ENCODE data around the gene EFCAB14. TPM values are rescaled to one million over a fixed set of nuclear protein-coding genes. Genes with fewer than 3 reads are reported as not detected.

EFCAB14 gene
- total and polyA plus RNA-seq, 2 experiments from 2014 or later = 23.3 to 49.0 TPM

DNA sequence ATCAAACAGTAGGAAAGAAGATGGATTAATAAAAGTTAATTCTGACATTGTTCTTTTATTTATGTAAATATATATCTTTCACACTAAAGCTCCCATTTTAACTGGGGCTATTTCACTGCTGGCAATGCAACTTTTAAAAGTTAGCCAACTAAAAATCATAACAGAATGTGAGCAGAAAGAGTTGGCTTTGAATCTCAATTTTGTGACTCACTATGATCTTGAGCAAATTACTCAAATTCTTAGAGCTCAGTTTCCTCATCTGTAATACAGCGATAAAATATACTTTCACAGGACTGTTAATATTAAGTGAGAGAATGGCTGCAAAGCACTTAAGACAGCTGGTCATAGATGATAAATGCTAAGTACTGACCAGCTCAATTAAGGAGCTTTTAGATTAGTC lies 10.8 kb downstream of the EFCAB14 start:
- peaks cover 55% of the 10 kb centered on the region for H3K36me3 Mint-ChIP-seq (ENCODE audit: low read depth)
- peaks cover 31% of the 10 kb centered on the region for H4K20me1 ChIP-seq (replicated peaks; ENCODE audit: insufficient read depth)
- peaks cover 12% of the 10 kb centered on the region for H3K79me2 ChIP-seq (replicated peaks; ENCODE audit: insufficient read depth)
- H3K4me3 ChIP-seq = no peak overlapping the region
- H2AFZ ChIP-seq = no peak overlapping the region
- no peak for ATAC-seq
- H3K4me2 ChIP-seq = no peak overlapping the region
- H3K27ac ChIP-seq (ENCODE audit: low read depth) = no peak overlapping the region
- H3K9me3 Mint-ChIP-seq = no peaks in the 10 kb centered on the region
- no peaks in the 10 kb centered on the region for H3F3A ChIP-seq (replicated peaks; ENCODE audit: low read depth)
- DNase-seq (ENCODE audit: low spot score) = no peak
- peaks cover 34% of the 10 kb centered on the region for H3K36me3 ChIP-seq (ENCODE audit: insufficient read depth)
- no peak overlapping the region for H3K4me3 Mint-ChIP-seq
- no peak for TF ChIP-seq CREB1 (CRISPR knock-in tag; IDR thresholded peaks at IDR 0.05; ENCODE audit: low read depth)
- TF ChIP-seq EZH2phosphoT487 (IDR thresholded peaks at IDR 0.05; ENCODE audit: unreplicated experiment) = no peak
- TF ChIP-seq, protein P1, sequence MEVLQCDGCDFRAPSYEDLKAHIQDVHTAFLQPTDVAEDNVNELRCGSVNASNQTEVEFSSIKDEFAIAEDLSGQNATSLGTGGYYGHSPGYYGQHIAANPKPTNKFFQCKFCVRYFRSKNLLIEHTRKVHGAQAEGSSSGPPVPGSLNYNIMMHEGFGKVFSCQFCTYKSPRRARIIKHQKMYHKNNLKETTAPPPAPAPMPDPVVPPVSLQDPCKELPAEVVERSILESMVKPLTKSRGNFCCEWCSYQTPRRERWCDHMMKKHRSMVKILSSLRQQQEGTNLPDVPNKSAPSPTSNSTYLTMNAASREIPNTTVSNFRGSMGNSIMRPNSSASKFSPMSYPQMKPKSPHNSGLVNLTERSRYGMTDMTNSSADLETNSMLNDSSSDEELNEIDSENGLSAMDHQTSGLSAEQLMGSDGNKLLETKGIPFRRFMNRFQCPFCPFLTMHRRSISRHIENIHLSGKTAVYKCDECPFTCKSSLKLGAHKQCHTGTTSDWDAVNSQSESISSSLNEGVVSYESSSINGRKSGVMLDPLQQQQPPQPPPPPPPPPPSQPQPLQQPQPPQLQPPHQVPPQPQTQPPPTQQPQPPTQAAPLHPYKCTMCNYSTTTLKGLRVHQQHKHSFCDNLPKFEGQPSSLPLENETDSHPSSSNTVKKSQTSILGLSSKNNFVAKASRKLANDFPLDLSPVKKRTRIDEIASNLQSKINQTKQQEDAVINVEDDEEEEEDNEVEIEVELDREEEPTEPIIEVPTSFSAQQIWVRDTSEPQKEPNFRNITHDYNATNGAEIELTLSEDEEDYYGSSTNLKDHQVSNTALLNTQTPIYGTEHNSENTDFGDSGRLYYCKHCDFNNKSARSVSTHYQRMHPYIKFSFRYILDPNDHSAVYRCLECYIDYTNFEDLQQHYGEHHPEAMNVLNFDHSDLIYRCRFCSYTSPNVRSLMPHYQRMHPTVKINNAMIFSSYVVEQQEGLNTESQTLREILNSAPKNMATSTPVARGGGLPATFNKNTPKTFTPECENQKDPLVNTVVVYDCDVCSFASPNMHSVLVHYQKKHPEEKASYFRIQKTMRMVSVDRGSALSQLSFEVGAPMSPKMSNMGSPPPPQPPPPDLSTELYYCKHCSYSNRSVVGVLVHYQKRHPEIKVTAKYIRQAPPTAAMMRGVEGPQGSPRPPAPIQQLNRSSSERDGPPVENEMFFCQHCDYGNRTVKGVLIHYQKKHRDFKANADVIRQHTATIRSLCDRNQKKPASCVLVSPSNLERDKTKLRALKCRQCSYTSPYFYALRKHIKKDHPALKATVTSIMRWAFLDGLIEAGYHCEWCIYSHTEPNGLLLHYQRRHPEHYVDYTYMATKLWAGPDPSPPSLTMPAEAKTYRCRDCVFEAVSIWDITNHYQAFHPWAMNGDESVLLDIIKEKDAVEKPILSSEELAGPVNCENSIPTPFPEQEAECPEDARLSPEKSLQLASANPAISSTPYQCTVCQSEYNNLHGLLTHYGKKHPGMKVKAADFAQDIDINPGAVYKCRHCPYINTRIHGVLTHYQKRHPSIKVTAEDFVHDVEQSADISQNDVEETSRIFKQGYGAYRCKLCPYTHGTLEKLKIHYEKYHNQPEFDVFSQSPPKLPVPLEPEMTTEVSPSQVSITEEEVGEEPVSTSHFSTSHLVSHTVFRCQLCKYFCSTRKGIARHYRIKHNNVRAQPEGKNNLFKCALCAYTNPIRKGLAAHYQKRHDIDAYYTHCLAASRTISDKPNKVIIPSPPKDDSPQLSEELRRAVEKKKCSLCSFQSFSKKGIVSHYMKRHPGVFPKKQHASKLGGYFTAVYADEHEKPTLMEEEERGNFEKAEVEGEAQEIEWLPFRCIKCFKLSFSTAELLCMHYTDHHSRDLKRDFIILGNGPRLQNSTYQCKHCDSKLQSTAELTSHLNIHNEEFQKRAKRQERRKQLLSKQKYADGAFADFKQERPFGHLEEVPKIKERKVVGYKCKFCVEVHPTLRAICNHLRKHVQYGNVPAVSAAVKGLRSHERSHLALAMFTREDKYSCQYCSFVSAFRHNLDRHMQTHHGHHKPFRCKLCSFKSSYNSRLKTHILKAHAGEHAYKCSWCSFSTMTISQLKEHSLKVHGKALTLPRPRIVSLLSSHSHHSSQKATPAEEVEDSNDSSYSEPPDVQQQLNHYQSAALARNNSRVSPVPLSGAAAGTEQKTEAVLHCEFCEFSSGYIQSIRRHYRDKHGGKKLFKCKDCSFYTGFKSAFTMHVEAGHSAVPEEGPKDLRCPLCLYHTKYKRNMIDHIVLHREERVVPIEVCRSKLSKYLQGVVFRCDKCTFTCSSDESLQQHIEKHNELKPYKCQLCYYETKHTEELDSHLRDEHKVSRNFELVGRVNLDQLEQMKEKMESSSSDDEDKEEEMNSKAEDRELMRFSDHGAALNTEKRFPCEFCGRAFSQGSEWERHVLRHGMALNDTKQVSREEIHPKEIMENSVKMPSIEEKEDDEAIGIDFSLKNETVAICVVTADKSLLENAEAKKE (CRISPR knock-in tag; IDR thresholded peaks at IDR 0.05) = no peak
- no peak for TF ChIP-seq ZNF114 (CRISPR knock-in tag; IDR thresholded peaks at IDR 0.05)
- no peak for TF ChIP-seq JUNB (IDR thresholded peaks at IDR 0.05; ENCODE audit: unreplicated experiment)
- TF ChIP-seq STAT1 (IDR thresholded peaks at IDR 0.05; ENCODE audit: unreplicated experiment) = no peak
- TF ChIP-seq, protein P2, sequence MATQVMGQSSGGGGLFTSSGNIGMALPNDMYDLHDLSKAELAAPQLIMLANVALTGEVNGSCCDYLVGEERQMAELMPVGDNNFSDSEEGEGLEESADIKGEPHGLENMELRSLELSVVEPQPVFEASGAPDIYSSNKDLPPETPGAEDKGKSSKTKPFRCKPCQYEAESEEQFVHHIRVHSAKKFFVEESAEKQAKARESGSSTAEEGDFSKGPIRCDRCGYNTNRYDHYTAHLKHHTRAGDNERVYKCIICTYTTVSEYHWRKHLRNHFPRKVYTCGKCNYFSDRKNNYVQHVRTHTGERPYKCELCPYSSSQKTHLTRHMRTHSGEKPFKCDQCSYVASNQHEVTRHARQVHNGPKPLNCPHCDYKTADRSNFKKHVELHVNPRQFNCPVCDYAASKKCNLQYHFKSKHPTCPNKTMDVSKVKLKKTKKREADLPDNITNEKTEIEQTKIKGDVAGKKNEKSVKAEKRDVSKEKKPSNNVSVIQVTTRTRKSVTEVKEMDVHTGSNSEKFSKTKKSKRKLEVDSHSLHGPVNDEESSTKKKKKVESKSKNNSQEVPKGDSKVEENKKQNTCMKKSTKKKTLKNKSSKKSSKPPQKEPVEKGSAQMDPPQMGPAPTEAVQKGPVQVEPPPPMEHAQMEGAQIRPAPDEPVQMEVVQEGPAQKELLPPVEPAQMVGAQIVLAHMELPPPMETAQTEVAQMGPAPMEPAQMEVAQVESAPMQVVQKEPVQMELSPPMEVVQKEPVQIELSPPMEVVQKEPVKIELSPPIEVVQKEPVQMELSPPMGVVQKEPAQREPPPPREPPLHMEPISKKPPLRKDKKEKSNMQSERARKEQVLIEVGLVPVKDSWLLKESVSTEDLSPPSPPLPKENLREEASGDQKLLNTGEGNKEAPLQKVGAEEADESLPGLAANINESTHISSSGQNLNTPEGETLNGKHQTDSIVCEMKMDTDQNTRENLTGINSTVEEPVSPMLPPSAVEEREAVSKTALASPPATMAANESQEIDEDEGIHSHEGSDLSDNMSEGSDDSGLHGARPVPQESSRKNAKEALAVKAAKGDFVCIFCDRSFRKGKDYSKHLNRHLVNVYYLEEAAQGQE (IDR thresholded peaks at IDR 0.05; ENCODE audit: unreplicated experiment) = no peak
- TF ChIP-seq, protein P3, sequence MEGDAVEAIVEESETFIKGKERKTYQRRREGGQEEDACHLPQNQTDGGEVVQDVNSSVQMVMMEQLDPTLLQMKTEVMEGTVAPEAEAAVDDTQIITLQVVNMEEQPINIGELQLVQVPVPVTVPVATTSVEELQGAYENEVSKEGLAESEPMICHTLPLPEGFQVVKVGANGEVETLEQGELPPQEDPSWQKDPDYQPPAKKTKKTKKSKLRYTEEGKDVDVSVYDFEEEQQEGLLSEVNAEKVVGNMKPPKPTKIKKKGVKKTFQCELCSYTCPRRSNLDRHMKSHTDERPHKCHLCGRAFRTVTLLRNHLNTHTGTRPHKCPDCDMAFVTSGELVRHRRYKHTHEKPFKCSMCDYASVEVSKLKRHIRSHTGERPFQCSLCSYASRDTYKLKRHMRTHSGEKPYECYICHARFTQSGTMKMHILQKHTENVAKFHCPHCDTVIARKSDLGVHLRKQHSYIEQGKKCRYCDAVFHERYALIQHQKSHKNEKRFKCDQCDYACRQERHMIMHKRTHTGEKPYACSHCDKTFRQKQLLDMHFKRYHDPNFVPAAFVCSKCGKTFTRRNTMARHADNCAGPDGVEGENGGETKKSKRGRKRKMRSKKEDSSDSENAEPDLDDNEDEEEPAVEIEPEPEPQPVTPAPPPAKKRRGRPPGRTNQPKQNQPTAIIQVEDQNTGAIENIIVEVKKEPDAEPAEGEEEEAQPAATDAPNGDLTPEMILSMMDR (conservative IDR thresholded peaks at IDR 0.05; ENCODE audit: low read depth in 2 of 2) = no peak
- H3K27me3 Mint-ChIP-seq (ENCODE audit: insufficient read depth, low read depth, poor library complexity) = no peaks in the 10 kb centered on the region
- no peaks in the 10 kb centered on the region for H3K4me1 ChIP-seq (ENCODE audit: insufficient read depth)
- H3K4me1 Mint-ChIP-seq = no peaks in the 10 kb centered on the region
- H3K9me2 ChIP-seq (ENCODE audit: insufficient read depth) = no peaks in the 10 kb centered on the region
- H3K27me3 ChIP-seq (ENCODE audit: insufficient read depth) = no peaks in the 10 kb centered on the region
- H3K27ac Mint-ChIP-seq = no peak overlapping the region
